Activated CD8-positive, alpha-beta memory T cell treated with anti-CD3 and anti-CD28 coated beads, Interleukin-2, amount 10 ng/mL, durations not matched to agents 7 days and 5 days (primary cell): ENCODE measurements around the gene RIGI. TPM values are rescaled to one million over a fixed set of nuclear protein-coding genes. Genes with fewer than 3 reads are reported as not detected.
"Not testable (repeated sequence)": the region's sequence is repeated elsewhere in the genome, so short reads cannot be mapped to it uniquely, and the experiment has no call there.

Experiments
- ATAC-seq: fragments of 150-1000 bp; cut with Tn5 transposase; one replicate; pipeline ENCODE4 v1.10.0; 2021; ENCODE audit warnings: moderate library complexity
- CTCF ChIA-PET: fragments of 350-600 bp; sonication (Branson Sonifier 250); formaldehyde crosslinking; loops from one replicate; lab custom pipeline; 2021; ENCODE audit warnings: antibody characterized with exemption; lab: Charles Lee
- DNase-seq: peaks from one replicate; pipeline ENCODE4 v3.0.0-alpha.2; 2020
- H3K27ac Mint-ChIP-seq: one replicate; pipeline ENCODE4 v1.8.0; 2021; ENCODE audit warnings: mild to moderate bottlenecking, mixed read lengths
- H3K27me3 Mint-ChIP-seq: one replicate; pipeline ENCODE4 v1.8.0; 2021; ENCODE audit warnings: mixed read lengths
- H3K36me3 Mint-ChIP-seq: one replicate; pipeline ENCODE4 v1.8.0; 2021; ENCODE audit warnings: mild to moderate bottlenecking, mixed read lengths
- H3K4me1 Mint-ChIP-seq: one replicate; pipeline ENCODE4 v1.8.0; 2021; ENCODE audit warnings: mixed read lengths
- H3K4me3 Mint-ChIP-seq: one replicate; pipeline ENCODE4 v1.8.0; 2021; ENCODE audit warnings: mild to moderate bottlenecking, moderate library complexity, mixed read lengths
- H3K9me3 Mint-ChIP-seq: one replicate; pipeline ENCODE4 v1.8.0; 2022; ENCODE audit warnings: low read depth, mixed read lengths
- total RNA-seq, 2 experiments: library from RNA; stranded (reverse); gene quantifications; one replicate each; pipeline ENCODE4 v1.2.3, GENCODE V29; 2021

RIGI gene
- total RNA-seq, 2 experiments from 2014 or later, result 27.1 to 40.0 TPM

GRCh38 chr9:32552172-32552872, 26.3 kb upstream of the RIGI start, which contains the start of the genes SMIM27 and TOPORS:
Gene SMIM27 (plus strand): TSS chr9:32552327. CDS start chr9:32552435, 108 bp downstream.
Gene TOPORS (minus strand): TSS chr9:32552586. CDS start chr9:32552436, 150 bp downstream.
- Mint-ChIP-seq H3K4me3 (peak within 1 kb of the TSS; percentile 96), H3K27me3 (no peaks in the 10 kb centered on the region), H3K27ac (peak within 1 kb of the TSS; percentile 98), H3K36me3 (peaks cover 15% of the 10 kb centered on the region), H3K4me1 (peaks cover 30% of the 10 kb centered on the region), H3K9me3 (no peaks in the 10 kb centered on the region)
- CTCF ChIA-PET, result interaction anchor here (1.0 to 4.9 kb wide), 7 partner anchors 14 to 174 kb away, joined by 3 to 45 read pairs (median 7); partner anchors contain the start of genes NDUFB6 and RIGI
- peak; percentile 93 for DNase-seq
- peak; percentile 76 for ATAC-seq

GRCh38 chr9:32551276-32552051, 25.5 kb upstream of the RIGI start:
- H3K4me1 Mint-ChIP-seq, result peaks cover 35% of the 10 kb centered on the region
- H3K27ac Mint-ChIP-seq, result peak overlapping the region; percentile 98
- CTCF ChIA-PET, result interaction anchor here (0.8 to 4.9 kb wide), 11 partner anchors 10 to 173 kb away, joined by 3 to 45 read pairs (median 8); partner anchors contain the start of genes NDUFB6 and RIGI
- H3K36me3 Mint-ChIP-seq, result peaks cover 15% of the 10 kb centered on the region
- ATAC-seq (peak; percentile 9), DNase-seq (peak; percentile 64)
- no peaks in the 10 kb centered on the region for H3K27me3 Mint-ChIP-seq
- peak overlapping the region; percentile 96 for H3K4me3 Mint-ChIP-seq
- no peaks in the 10 kb centered on the region for H3K9me3 Mint-ChIP-seq

GRCh38 chr9:32550562-32551275, 24.7 kb upstream of the RIGI start:
- no peaks in the 10 kb centered on the region for H3K27me3 Mint-ChIP-seq
- peak overlapping the region; percentile 98 for H3K27ac Mint-ChIP-seq
- peaks cover 13% of the 10 kb centered on the region for H3K36me3 Mint-ChIP-seq
- peak; percentile 96 for DNase-seq
- H3K4me3 Mint-ChIP-seq, result peak overlapping the region; percentile 96
- no peaks in the 10 kb centered on the region for H3K9me3 Mint-ChIP-seq
- ATAC-seq, result peak; percentile 83
- CTCF ChIA-PET, result interaction anchor here (0.7 to 4.9 kb wide), 10 partner anchors 10 to 474 kb away, joined by 3 to 45 read pairs (median 10); partner anchors contain the start of genes DNAJA1, NDUFB6 and RIGI
- peaks cover 33% of the 10 kb centered on the region for H3K4me1 Mint-ChIP-seq

- no peak for DNase-seq
- Mint-ChIP-seq H3K27me3 (no peaks in the 10 kb centered on the region), H3K4me1 (peaks cover 33% of the 10 kb centered on the region), H3K36me3 (peaks cover 13% of the 10 kb centered on the region), H3K27ac (peak overlapping the region; percentile 74), H3K4me3 (peak overlapping the region; percentile 96), H3K9me3 (no peaks in the 10 kb centered on the region)
- CTCF ChIA-PET, result interaction anchor here (0.7 to 4.9 kb wide), 10 partner anchors 9 to 475 kb away, joined by 3 to 45 read pairs (median 6); partner anchors contain the start of genes DNAJA1, NDUFB6 and RIGI
- no peak for ATAC-seq
Measured at GRCh38 chr9:32550150-32550561, 24.2 kb upstream of the RIGI start.

GRCh38 chr9:32548213-32548612, 22.2 kb upstream of the RIGI start:
- H3K27me3 Mint-ChIP-seq, DNase-seq, H3K27ac Mint-ChIP-seq, CTCF ChIA-PET, H3K9me3 Mint-ChIP-seq, H3K4me3 Mint-ChIP-seq, ATAC-seq: not testable (repeated sequence)
- Mint-ChIP-seq H3K4me1 (peaks cover 27% of the 10 kb centered on the region), H3K36me3 (peaks cover 21% of the 10 kb centered on the region)

GRCh38 chr9:32545884-32546283, 19.9 kb upstream of the RIGI start:
- H3K4me3 Mint-ChIP-seq, result no peak overlapping the region
- peaks cover 34% of the 10 kb centered on the region for H3K36me3 Mint-ChIP-seq
- peaks cover 26% of the 10 kb centered on the region for H3K4me1 Mint-ChIP-seq
- DNase-seq (no peak), ATAC-seq (no peak)
- H3K27me3 Mint-ChIP-seq, result no peaks in the 10 kb centered on the region
- no peaks in the 10 kb centered on the region for H3K9me3 Mint-ChIP-seq
- CTCF ChIA-PET, result interaction anchor here (0.6 to 2.6 kb wide), 4 partner anchors 16 to 167 kb away, joined by 3 to 9 read pairs (median 4); no protein-coding TSS in a partner anchor
- no peak overlapping the region for H3K27ac Mint-ChIP-seq

GRCh38 chr9:32543047-32543446, 17.1 kb upstream of the RIGI start:
- Mint-ChIP-seq H3K27me3 (no peaks in the 10 kb centered on the region), H3K36me3 (peaks cover 29% of the 10 kb centered on the region), H3K27ac (no peak overlapping the region), H3K4me1 (peaks cover 8% of the 10 kb centered on the region), H3K9me3 (no peaks in the 10 kb centered on the region), H3K4me3 (no peak overlapping the region)
- no peak for ATAC-seq
- DNase-seq, result no peak
- CTCF ChIA-PET, result no interaction called here

GRCh38 chr9:32533816-32534215, 7.8 kb upstream of the RIGI start:
- Mint-ChIP-seq H3K4me3 (no peak overlapping the region), H3K27me3 (no peaks in the 10 kb centered on the region), H3K36me3 (peaks cover 25% of the 10 kb centered on the region), H3K27ac (no peak overlapping the region), H3K9me3 (no peaks in the 10 kb centered on the region), H3K4me1 (peaks cover 3% of the 10 kb centered on the region)
- ATAC-seq (no peak), DNase-seq (no peak)
- CTCF ChIA-PET, result no interaction called here

- peaks cover 27% of the 10 kb centered on the region for H3K36me3 Mint-ChIP-seq
- DNase-seq (no peak), ATAC-seq (no peak)
- H3K4me1 Mint-ChIP-seq, result peaks cover 6% of the 10 kb centered on the region
- H3K27ac Mint-ChIP-seq, result no peak overlapping the region
- CTCF ChIA-PET, result no interaction called here
- H3K9me3 Mint-ChIP-seq, result no peaks in the 10 kb centered on the region
- no peaks in the 10 kb centered on the region for H3K27me3 Mint-ChIP-seq
- no peak overlapping the region for H3K4me3 Mint-ChIP-seq
Measured at GRCh38 chr9:32533336-32533735, 7.3 kb upstream of the RIGI start.

GRCh38 chr9:32526707-32527048, 682 bp upstream of the RIGI start:
- DNase-seq, result no peak
- no peak for ATAC-seq
- Mint-ChIP-seq H3K4me3 (peak overlapping the region; percentile 88), H3K4me1 (peaks cover 50% of the 10 kb centered on the region), H3K27me3 (no peaks in the 10 kb centered on the region), H3K36me3 (peaks cover 49% of the 10 kb centered on the region), H3K27ac (peak overlapping the region; percentile 96), H3K9me3 (no peaks in the 10 kb centered on the region)
- CTCF ChIA-PET, result interaction anchor here (0.7 to 4.9 kb wide), 11 partner anchors 18 to 148 kb away, joined by 3 to 38 read pairs (median 8); partner anchors contain the start of genes ACO1, NDUFB6, SMIM27 and TOPORS

- DNase-seq, result no peak
- peak overlapping the region; percentile 88 for H3K4me3 Mint-ChIP-seq
- CTCF ChIA-PET, result interaction anchor here (1.0 to 4.9 kb wide), 11 partner anchors 17 to 147 kb away, joined by 3 to 38 read pairs (median 8); partner anchors contain the start of genes ACO1, NDUFB6, SMIM27 and TOPORS
- H3K4me1 Mint-ChIP-seq, result peaks cover 55% of the 10 kb centered on the region
- no peak for ATAC-seq
- no peaks in the 10 kb centered on the region for H3K9me3 Mint-ChIP-seq
- H3K27me3 Mint-ChIP-seq, result no peaks in the 10 kb centered on the region
- peaks cover 47% of the 10 kb centered on the region for H3K36me3 Mint-ChIP-seq
- H3K27ac Mint-ChIP-seq, result peak overlapping the region; percentile 96
Measured at GRCh38 chr9:32525709-32526030, 326 bp downstream of the RIGI start.

- peak; percentile 60 for DNase-seq
- Mint-ChIP-seq H3K4me1 (peaks cover 57% of the 10 kb centered on the region), H3K36me3 (peaks cover 52% of the 10 kb centered on the region), H3K9me3 (no peaks in the 10 kb centered on the region), H3K4me3 (peak overlapping the region; percentile 88), H3K27ac (peak overlapping the region; percentile 96), H3K27me3 (no peaks in the 10 kb centered on the region)
- ATAC-seq, result peak; percentile 45
- CTCF ChIA-PET, result interaction anchor here (1.0 to 4.9 kb wide), 8 partner anchors 19 to 146 kb away, joined by 3 to 38 read pairs (median 11); partner anchors contain the start of genes ACO1, NDUFB6, SMIM27 and TOPORS
Measured at GRCh38 chr9:32524892-32525708, 896 bp downstream of the RIGI start.
